ENCODE results near the gene PDAP1. TPM values are rescaled to one million over a fixed set of nuclear protein-coding genes. Genes with fewer than 3 reads are reported as not detected.
"Not testable (repeated sequence)": the region's sequence is repeated elsewhere in the genome, so short reads cannot be mapped to it uniquely, and the experiment has no call there.

PDAP1 gene
- total and polyA plus RNA-seq, 2 donors: 11.4 to 215 TPM

- DNase-seq (ENCODE audit: extremely low spot score): no peak
- Histone ChIP-seq H3K36me3 (ENCODE audit: insufficient read depth) (peaks cover 7% of the 10 kb centered on the region), H3K27ac (ENCODE audit: low read depth) (no peak overlapping the region), H3K4me1 (ENCODE audit: insufficient read depth) (no peaks in the 10 kb centered on the region), H3K4me3 (ENCODE audit: low read depth, low read length) (no peak overlapping the region)
- WGBS: 78% methylated on average over 21 of the region's 21 CpGs
These were observed 11.7 kb downstream of the PDAP1 start for GRCh38 chr7:99396418-99397296.

GRCh38 chr7:99395616-99396327, 12.6 kb downstream of the PDAP1 start:
- no peak overlapping the region for H3K4me3 ChIP-seq (ENCODE audit: low read depth, low read length)

GRCh38 chr7:99394188-99394502, 14.3 kb downstream of the PDAP1 start:
- Histone ChIP-seq H3K4me1 (ENCODE audit: insufficient read depth) (no peaks in the 10 kb centered on the region), H3K27ac (ENCODE audit: low read depth) (no peak overlapping the region), H3K36me3 (ENCODE audit: insufficient read depth) (no peaks in the 10 kb centered on the region), H3K4me3 (ENCODE audit: low read depth, low read length) (no peak overlapping the region)
- DNase-seq (ENCODE audit: extremely low spot score): no peak
- 86% methylated on average over 4 of the region's 4 CpGs for WGBS

More at GRCh38 chr7:99395616-99396327, 12.6 kb downstream of the PDAP1 start:
- Histone ChIP-seq H3K36me3 (ENCODE audit: insufficient read depth) (peaks cover 3% of the 10 kb centered on the region), H3K4me1 (ENCODE audit: insufficient read depth) (no peaks in the 10 kb centered on the region), H3K27ac (ENCODE audit: low read depth) (no peak overlapping the region)
- 85% methylated on average over 14 of the region's 14 CpGs for WGBS
- no peak for DNase-seq (ENCODE audit: extremely low spot score)

- DNase-seq (ENCODE audit: extremely low spot score): no peak
These were observed 14.8 kb downstream of the PDAP1 start for GRCh38 chr7:99393355-99394187.

GRCh38 chr7:99392659-99393354, 15.6 kb downstream of the PDAP1 start:
- DNase-seq (ENCODE audit: extremely low spot score): no peak
- H3K27ac ChIP-seq (ENCODE audit: low read depth): peak overlapping the region; percentile 47
- H3K36me3 ChIP-seq (ENCODE audit: insufficient read depth): no peaks in the 10 kb centered on the region
- H3K4me1 ChIP-seq (ENCODE audit: insufficient read depth): no peaks in the 10 kb centered on the region
- 5% methylated on average over 68 of the region's 68 CpGs for WGBS
- peak overlapping the region; percentile 41 for H3K4me3 ChIP-seq (ENCODE audit: low read depth, low read length)

More at GRCh38 chr7:99393355-99394187, 14.8 kb downstream of the PDAP1 start:
- peak overlapping the region; percentile 47 for H3K27ac ChIP-seq (ENCODE audit: low read depth)
- peak overlapping the region; percentile 41 for H3K4me3 ChIP-seq (ENCODE audit: low read depth, low read length)
- no peaks in the 10 kb centered on the region for H3K36me3 ChIP-seq (ENCODE audit: insufficient read depth)
- H3K4me1 ChIP-seq (ENCODE audit: insufficient read depth): no peaks in the 10 kb centered on the region
- 35% methylated on average over 30 of the region's 30 CpGs for WGBS

GRCh38 chr7:99392046-99392445, 16.4 kb downstream of the PDAP1 start:
- no peaks in the 10 kb centered on the region for H3K36me3 ChIP-seq (ENCODE audit: insufficient read depth)
- no peak overlapping the region for H3K27ac ChIP-seq (ENCODE audit: low read depth)
- no peak overlapping the region for H3K4me3 ChIP-seq (ENCODE audit: low read depth, low read length)
- WGBS: 83% methylated on average over 8 of the region's 8 CpGs
- H3K4me1 ChIP-seq (ENCODE audit: insufficient read depth): no peaks in the 10 kb centered on the region
- no peak for DNase-seq (ENCODE audit: extremely low spot score)

- DNase-seq (ENCODE audit: extremely low spot score): no peak
- H3K4me3 ChIP-seq (ENCODE audit: low read depth, low read length): no peak overlapping the region
- H3K27ac ChIP-seq (ENCODE audit: low read depth): no peak overlapping the region
- no peaks in the 10 kb centered on the region for H3K36me3 ChIP-seq (ENCODE audit: insufficient read depth)
- no peaks in the 10 kb centered on the region for H3K4me1 ChIP-seq (ENCODE audit: insufficient read depth)
- WGBS: 92% methylated on average over 23 of the region's 23 CpGs
These were observed 17.3 kb downstream of the PDAP1 start for GRCh38 chr7:99390941-99391602.

GRCh38 chr7:99389772-99390171, 18.6 kb downstream of the PDAP1 start:
- H3K4me3 ChIP-seq (ENCODE audit: low read depth, low read length): no peak overlapping the region
- no peak overlapping the region for H3K27ac ChIP-seq (ENCODE audit: low read depth)
- no peak for DNase-seq (ENCODE audit: extremely low spot score)
- 91% methylated on average over 13 of the region's 13 CpGs for WGBS
- no peaks in the 10 kb centered on the region for H3K4me1 ChIP-seq (ENCODE audit: insufficient read depth)
- peaks cover 2% of the 10 kb centered on the region for H3K36me3 ChIP-seq (ENCODE audit: insufficient read depth)

GRCh38 chr7:99387912-99388311, 20.5 kb downstream of the PDAP1 start:
- Histone ChIP-seq H3K27ac (ENCODE audit: low read depth) (no peak overlapping the region), H3K36me3 (ENCODE audit: insufficient read depth) (peaks cover 2% of the 10 kb centered on the region), H3K4me3 (ENCODE audit: low read depth, low read length) (no peak overlapping the region), H3K4me1 (ENCODE audit: insufficient read depth) (no peaks in the 10 kb centered on the region)
- DNase-seq (ENCODE audit: extremely low spot score): no peak
- 94% methylated on average over 20 of the region's 20 CpGs for WGBS

GRCh38 chr7:99387239-99387635, 21.2 kb downstream of the PDAP1 start:
- not testable (repeated sequence) for H3K4me3 ChIP-seq (ENCODE audit: low read depth, low read length); H3K27ac ChIP-seq (ENCODE audit: low read depth); DNase-seq (ENCODE audit: extremely low spot score); H3K4me1 ChIP-seq (ENCODE audit: insufficient read depth); H3K36me3 ChIP-seq (ENCODE audit: insufficient read depth)
- WGBS: 97% methylated on average over 14 of the region's 14 CpGs

- no peak overlapping the region for H3K27ac ChIP-seq (ENCODE audit: low read depth)
- DNase-seq (ENCODE audit: extremely low spot score): no peak
- no peak overlapping the region for H3K4me3 ChIP-seq (ENCODE audit: low read depth, low read length)
- H3K36me3 ChIP-seq (ENCODE audit: insufficient read depth): peaks cover 2% of the 10 kb centered on the region
- H3K4me1 ChIP-seq (ENCODE audit: insufficient read depth): no peaks in the 10 kb centered on the region
- 87% methylated on average over 9 of the region's 9 CpGs for WGBS
These were observed 21.7 kb downstream of the PDAP1 start for GRCh38 chr7:99386584-99387238.

- WGBS: 84% methylated on average over 8 of the region's 8 CpGs
- Histone ChIP-seq H3K36me3 (ENCODE audit: insufficient read depth) (peaks cover 2% of the 10 kb centered on the region), H3K27ac (ENCODE audit: low read depth) (no peak overlapping the region), H3K4me3 (ENCODE audit: low read depth, low read length) (no peak overlapping the region), H3K4me1 (ENCODE audit: insufficient read depth) (no peaks in the 10 kb centered on the region)
- DNase-seq (ENCODE audit: extremely low spot score): no peak
These were observed 22.8 kb downstream of the PDAP1 start for GRCh38 chr7:99385564-99385963.
